ENCODE results near the gene CCDC182. TPM values are rescaled to one million over a fixed set of nuclear protein-coding genes. Genes with fewer than 3 reads are reported as not detected.

The CCDC182 gene
- under 0.01 TPM in 1 of 2 replicates, not detected in the other for total RNA-seq

GRCh38 chr17:57745242-57745641 is at the start of gene CCDC182:
Gene CCDC182, minus strand, starts transcription at chr17:57745299. Its CDS starts 27 bp downstream, at chr17:57745272.
- DNase-seq (ENCODE audit: low read depth), result no peak
- no peak for TF ChIP-seq CTCF (IDR thresholded peaks at IDR 0.05; ENCODE audit: insufficient read depth, low read depth, low read length)
- no peak within 1 kb of the TSS for H3K4me3 ChIP-seq (ENCODE audit: low read depth, low read length)

- H3K4me3 ChIP-seq (ENCODE audit: low read depth, low read length), result no peak overlapping the region
- DNase-seq (ENCODE audit: low read depth), result no peak
- no peak for TF ChIP-seq CTCF (IDR thresholded peaks at IDR 0.05; ENCODE audit: insufficient read depth, low read depth, low read length)
Measured at GRCh38 chr17:57794841-57795240, 49.7 kb upstream of the CCDC182 start.

GRCh38 chr17:57788725-57789124 is 43.6 kb upstream of the CCDC182 start:
- TF ChIP-seq CTCF (IDR thresholded peaks at IDR 0.05; ENCODE audit: insufficient read depth, low read depth, low read length), result no peak
- DNase-seq (ENCODE audit: low read depth), result no peak
- H3K4me3 ChIP-seq (ENCODE audit: low read depth, low read length), result no peak overlapping the region

- H3K4me3 ChIP-seq (ENCODE audit: low read depth, low read length), result no peak overlapping the region
- peak; percentile 62 for DNase-seq (ENCODE audit: low read depth)
- no peak for TF ChIP-seq CTCF (IDR thresholded peaks at IDR 0.05; ENCODE audit: insufficient read depth, low read depth, low read length)
Measured at GRCh38 chr17:57785022-57785421, 39.9 kb upstream of the CCDC182 start.

- H3K4me3 ChIP-seq (ENCODE audit: low read depth, low read length), result no peak overlapping the region
- TF ChIP-seq CTCF (IDR thresholded peaks at IDR 0.05; ENCODE audit: insufficient read depth, low read depth, low read length), result no peak
- no peak for DNase-seq (ENCODE audit: low read depth)
Measured at GRCh38 chr17:57784226-57784895, 39.3 kb upstream of the CCDC182 start.

- DNase-seq (ENCODE audit: low read depth), result peak; percentile 33
- TF ChIP-seq CTCF (IDR thresholded peaks at IDR 0.05; ENCODE audit: insufficient read depth, low read depth, low read length), result peak; percentile 78
- H3K4me3 ChIP-seq (ENCODE audit: low read depth, low read length), result no peak overlapping the region
Measured at GRCh38 chr17:57783338-57783742, 38.2 kb upstream of the CCDC182 start.
